SJSA1 (cell line): ENCODE data around the gene WFIKKN1. TPM values are rescaled to one million over a fixed set of nuclear protein-coding genes. Genes with fewer than 3 reads are reported as not detected.

Experiments used
- DNase-seq, 2 experiments: peaks; one replicate each; pipeline ENCODE4 v3.0.0-alpha.2; 2015 to 2020; ENCODE audit warnings: low spot score in 2 of 2, low read depth in 1 of 2
- H3K27ac ChIP-seq: fragments of 250-450 bp; sonication (Bioruptor Pico); 2 replicates; pipeline ENCODE4 v1.5.1; 2020; ENCODE audit warnings: mild to moderate bottlenecking, moderate library complexity
- H3K27me3 ChIP-seq: fragments of 250-450 bp; sonication (Bioruptor Pico); replicated peaks from 2 replicates; pipeline ENCODE4 v1.5.1; 2020; ENCODE audit warnings: mild to moderate bottlenecking, moderate library complexity
- H3K36me3 ChIP-seq: fragments of 250-450 bp; sonication (Bioruptor Pico); 2 replicates; pipeline ENCODE4 v1.5.1; 2020; ENCODE audit warnings: mild to moderate bottlenecking
- H3K4me1 ChIP-seq: fragments of 250-450 bp; sonication (Bioruptor Pico); replicated peaks from 2 replicates; pipeline ENCODE4 v1.6.1; 2021; ENCODE audit warnings: mild to moderate bottlenecking
- H3K4me3 ChIP-seq: fragments of 250-450 bp; sonication (Bioruptor Pico); 2 replicates; pipeline ENCODE4 v1.5.1; 2020; ENCODE audit warnings: mild to moderate bottlenecking
- H3K9me3 ChIP-seq: fragments of 250-450 bp; sonication (Bioruptor Pico); replicated peaks from 2 replicates; pipeline ENCODE4 v1.5.1; 2020; ENCODE audit warnings: mild to moderate bottlenecking
- total RNA-seq: library from RNA; depleted of rRNA; stranded (reverse); fragments of >200 nt; shearing (Covaris generic); gene quantifications from 2 replicates; pipeline ENCODE4 v1.2.3, GENCODE V29; 2014; rRNA removed

Gene WFIKKN1, protein sequence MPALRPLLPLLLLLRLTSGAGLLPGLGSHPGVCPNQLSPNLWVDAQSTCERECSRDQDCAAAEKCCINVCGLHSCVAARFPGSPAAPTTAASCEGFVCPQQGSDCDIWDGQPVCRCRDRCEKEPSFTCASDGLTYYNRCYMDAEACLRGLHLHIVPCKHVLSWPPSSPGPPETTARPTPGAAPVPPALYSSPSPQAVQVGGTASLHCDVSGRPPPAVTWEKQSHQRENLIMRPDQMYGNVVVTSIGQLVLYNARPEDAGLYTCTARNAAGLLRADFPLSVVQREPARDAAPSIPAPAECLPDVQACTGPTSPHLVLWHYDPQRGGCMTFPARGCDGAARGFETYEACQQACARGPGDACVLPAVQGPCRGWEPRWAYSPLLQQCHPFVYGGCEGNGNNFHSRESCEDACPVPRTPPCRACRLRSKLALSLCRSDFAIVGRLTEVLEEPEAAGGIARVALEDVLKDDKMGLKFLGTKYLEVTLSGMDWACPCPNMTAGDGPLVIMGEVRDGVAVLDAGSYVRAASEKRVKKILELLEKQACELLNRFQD
- 0.39 and 0.41 TPM in 2 replicates for total RNA-seq

DNA sequence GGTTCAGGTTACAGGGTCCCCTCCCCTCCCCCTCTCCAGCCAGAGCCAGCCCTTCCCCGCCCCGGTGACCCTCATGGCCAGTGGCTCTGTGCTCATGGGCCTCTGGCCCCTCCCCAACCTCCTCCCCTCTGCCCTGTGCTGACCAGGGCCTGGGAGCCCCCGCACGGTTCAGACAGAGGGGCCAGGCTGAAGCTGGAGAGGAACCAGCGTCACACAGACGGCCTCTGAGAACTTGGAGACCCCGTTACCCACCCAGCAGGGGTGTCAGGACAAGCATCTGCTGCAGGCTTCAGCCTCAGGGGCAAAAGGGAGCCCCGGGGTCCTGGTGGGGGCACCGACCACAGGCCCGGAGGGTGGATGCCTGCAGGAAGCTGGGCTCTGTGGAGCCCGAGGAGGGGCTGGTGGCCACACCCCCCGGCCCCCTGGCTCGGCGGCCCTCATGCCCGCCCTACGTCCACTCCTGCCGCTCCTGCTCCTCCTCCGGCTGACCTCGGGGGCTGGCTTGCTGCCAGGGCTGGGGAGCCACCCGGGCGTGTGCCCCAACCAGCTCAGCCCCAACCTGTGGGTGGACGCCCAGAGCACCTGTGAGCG lies at the start of gene WFIKKN1:
Gene WFIKKN1 (plus strand): TSS at position 171 of the 591 bp plus-strand sequence. CDS start 269 bp downstream, at position 440.
- no peaks in the 10 kb centered on the region for H3K9me3 ChIP-seq
- H3K27me3 ChIP-seq: no peaks in the 10 kb centered on the region
- H3K36me3 ChIP-seq: peaks cover 25% of the 10 kb centered on the region
- no peak within 1 kb of the TSS for H3K4me3 ChIP-seq
- no peak for DNase-seq
- H3K4me1 ChIP-seq: peaks cover 34% of the 10 kb centered on the region
- no peak within 1 kb of the TSS for H3K27ac ChIP-seq

DNA sequence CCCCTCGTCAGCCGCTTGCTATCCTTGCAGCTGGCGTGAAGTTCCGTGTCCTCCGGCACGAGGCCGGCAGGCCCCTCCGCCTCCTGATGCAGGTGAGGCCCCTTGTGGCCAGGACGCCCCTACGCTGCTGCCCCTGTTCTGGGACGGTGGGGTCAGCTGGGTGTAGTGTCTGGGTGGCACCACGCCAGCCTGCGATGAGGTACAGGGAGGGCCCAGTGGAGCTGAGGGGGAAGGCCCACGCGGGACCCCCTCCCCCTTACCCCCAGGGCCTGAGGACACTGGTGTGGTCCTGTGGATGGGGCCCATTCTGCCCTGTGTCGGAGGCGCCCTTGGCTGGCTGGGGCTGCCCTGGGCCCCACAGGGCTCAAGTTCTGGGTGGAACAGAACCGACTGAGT lies 48.6 kb upstream of the WFIKKN1 start:
- no peak overlapping the region for H3K27ac ChIP-seq
- no peaks in the 10 kb centered on the region for H3K9me3 ChIP-seq
- peaks cover 3% of the 10 kb centered on the region; the same call in 1 of the 2 replicates for H3K4me1 ChIP-seq
- peaks cover 2% of the 10 kb centered on the region; the same call in 1 of the 2 replicates for H3K36me3 ChIP-seq
- no peak overlapping the region for H3K4me3 ChIP-seq
- 0 out of 2 replicates have a peak, but pooled peaks cover 4% of the 10 kb centered on the region for H3K27me3 ChIP-seq
- DNase-seq: no peak

DNA sequence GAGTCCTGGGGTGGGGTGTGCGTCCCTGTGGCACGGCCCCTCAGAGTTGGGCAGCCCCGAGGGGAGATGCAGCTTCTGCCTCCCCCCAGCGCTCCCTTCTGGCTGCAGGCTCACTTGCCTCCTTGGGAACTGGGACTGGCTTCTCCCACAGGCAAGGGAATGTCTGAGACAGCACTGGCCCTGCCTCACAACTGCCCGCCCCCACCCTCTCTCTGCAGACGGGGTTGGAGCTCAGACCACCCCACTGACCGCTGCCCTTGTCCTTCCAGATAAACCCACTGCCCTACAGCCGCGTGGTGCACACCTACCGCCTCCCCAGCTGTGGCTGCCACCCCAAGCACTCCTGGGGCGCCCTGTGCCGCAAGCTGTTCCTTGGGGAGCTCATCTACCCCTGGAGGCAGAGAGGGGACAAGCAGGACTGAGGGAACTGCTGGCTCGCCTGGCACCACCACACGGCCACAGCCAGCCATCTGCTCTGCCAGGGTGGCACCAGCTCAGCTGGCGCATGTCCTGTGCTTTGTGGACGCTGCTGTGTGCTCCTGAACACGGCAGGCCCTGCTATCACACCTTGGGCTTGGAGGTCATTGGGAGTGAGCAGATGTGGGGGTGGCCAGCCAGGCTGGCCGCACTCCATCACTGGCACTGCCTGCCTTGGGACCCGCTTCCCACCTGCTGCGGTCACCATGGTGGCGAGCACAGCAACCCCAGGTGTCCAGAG lies 48.0 kb upstream of the WFIKKN1 start:
- Histone ChIP-seq H3K27ac (no peak overlapping the region), H3K27me3 (0 out of 2 replicates have a peak, but pooled peaks cover 4% of the 10 kb centered on the region), H3K36me3 (peaks cover 3% of the 10 kb centered on the region; the same call in 1 of the 2 replicates), H3K9me3 (no peaks in the 10 kb centered on the region), H3K4me1 (peaks cover 4% of the 10 kb centered on the region), H3K4me3 (no peak overlapping the region)
- no peak for DNase-seq

DNA sequence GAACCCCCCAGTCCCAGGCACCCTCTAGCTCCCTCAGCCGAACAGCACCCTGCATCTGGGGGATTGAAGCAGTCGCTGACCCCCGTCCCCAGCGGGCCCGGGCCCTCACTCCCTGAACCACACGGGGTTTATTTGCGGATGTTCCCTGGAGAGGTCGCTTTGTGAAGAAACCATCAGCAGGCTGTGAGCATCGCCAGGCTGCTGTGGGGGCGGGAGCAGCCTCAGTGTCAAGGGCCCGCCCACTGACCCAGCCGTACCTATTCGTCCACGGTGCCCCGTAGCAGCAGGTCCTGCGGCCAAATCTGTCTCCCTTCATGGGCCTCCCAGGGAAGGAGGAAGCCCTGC lies 47.3 kb upstream of the WFIKKN1 start:
- DNase-seq: no peak
- Histone ChIP-seq H3K4me1 (peaks cover 10% of the 10 kb centered on the region), H3K36me3 (peaks cover 8% of the 10 kb centered on the region; the same call in 1 of the 2 replicates), H3K4me3 (no peak overlapping the region), H3K9me3 (no peaks in the 10 kb centered on the region), H3K27ac (no peak overlapping the region), H3K27me3 (0 out of 2 replicates have a peak, but pooled peaks cover 4% of the 10 kb centered on the region)

DNA sequence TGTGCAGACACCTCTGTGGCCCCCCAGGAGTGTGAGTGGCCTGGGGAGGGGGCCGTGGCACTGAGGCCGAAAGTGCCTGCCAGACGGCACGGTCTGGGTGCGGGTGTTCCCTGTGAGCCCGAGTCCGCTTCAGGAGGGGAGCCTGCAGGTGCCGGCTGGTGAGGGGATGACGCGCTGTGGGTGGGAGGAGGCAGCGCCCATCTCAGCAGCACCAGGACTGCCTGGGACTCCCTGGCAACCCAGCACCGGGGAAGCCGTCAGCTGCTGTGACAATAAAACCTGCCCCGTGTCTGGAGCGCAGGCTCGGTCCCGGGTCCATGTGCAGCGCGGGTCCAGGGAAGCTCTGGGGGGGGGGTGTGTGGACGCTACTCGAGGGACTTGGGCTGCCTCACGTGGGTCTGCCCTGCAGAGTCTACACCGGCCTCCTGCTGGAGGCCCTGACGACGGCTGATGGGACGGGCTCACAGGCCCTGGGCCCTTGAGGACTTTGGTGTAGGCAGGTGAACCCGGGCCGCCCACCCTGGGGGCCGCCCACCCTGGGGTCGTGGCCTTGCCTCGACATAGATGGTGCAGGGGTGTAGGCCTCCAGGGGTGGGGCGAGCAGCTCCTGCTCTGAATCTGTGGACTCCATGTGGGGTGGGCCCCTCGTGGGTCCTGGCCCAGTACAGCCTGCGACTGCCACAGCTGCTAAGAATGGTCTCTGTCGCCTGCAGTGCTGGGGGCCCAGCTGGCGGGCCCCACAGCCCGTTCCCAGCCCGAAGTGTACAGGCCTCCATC lies 46.8 kb upstream of the WFIKKN1 start:
- no peak overlapping the region for H3K27ac ChIP-seq
- H3K36me3 ChIP-seq: peaks cover 13% of the 10 kb centered on the region
- no peak for DNase-seq
- H3K4me1 ChIP-seq: peaks cover 11% of the 10 kb centered on the region
- 0 out of 2 replicates have a peak, but pooled peaks cover 4% of the 10 kb centered on the region for H3K27me3 ChIP-seq
- no peaks in the 10 kb centered on the region for H3K9me3 ChIP-seq
- no peak overlapping the region for H3K4me3 ChIP-seq

DNA sequence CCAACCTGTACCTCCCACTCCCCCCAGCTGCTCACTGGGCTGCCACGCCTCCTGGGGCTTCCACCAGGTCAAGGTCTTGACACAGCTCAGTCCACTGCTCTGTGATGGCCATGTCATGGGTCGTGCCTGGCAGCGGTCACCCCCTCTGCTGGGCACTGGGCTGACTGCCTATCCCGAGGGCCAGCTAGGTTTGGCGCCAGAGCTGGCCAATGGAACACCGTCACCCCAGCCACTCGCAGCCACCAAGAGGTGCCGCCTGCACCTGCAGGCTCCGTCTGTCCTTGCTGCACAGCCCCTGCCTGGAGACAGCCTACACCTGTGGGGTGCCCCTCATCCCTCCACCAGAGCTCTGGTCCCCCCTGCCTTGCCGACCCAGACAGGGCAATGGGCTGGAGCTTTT lies 45.4 kb upstream of the WFIKKN1 start:
- Histone ChIP-seq H3K27me3 (0 out of 2 replicates have a peak, but pooled peaks cover 4% of the 10 kb centered on the region), H3K4me3 (no peak overlapping the region), H3K4me1 (peaks cover 11% of the 10 kb centered on the region), H3K27ac (no peak overlapping the region), H3K36me3 (peaks cover 17% of the 10 kb centered on the region), H3K9me3 (no peaks in the 10 kb centered on the region)
- no peak for DNase-seq

DNA sequence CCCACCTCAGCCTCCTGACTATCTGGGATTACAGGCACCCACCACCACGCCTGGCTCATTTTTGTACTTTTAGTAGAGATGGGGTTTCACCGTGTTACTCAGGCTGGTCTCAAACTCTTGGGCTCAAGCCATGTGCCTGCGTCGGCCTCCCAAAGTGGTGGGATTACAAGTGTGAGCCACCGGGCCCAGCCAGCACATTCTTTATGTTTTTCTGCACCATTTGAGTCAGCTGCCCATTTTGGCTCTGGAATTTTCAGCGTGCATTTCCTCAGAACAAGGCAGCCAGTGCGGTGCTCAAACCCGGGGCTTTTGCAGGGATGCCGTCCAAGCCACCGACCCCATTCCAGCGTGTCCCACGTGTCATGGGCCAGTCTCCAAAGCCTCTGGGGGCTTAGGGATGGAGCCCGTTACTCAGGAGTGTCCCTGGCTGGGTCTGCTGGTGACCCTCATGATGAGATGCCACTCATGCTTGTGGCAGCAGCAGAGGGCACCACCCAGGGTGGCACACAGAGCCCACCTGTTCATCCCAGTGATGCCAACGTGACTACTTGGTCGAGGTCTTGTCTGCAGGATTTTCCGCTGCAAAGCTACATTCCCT lies 44.6 kb upstream of the WFIKKN1 start:
- no peak overlapping the region for H3K4me3 ChIP-seq
- H3K27me3 ChIP-seq: 0 out of 2 replicates have a peak, but pooled peaks cover 4% of the 10 kb centered on the region
- peaks cover 19% of the 10 kb centered on the region for H3K4me1 ChIP-seq
- H3K36me3 ChIP-seq: peaks cover 19% of the 10 kb centered on the region
- DNase-seq: no peak
- no peaks in the 10 kb centered on the region for H3K9me3 ChIP-seq
- H3K27ac ChIP-seq: no peak overlapping the region

DNA sequence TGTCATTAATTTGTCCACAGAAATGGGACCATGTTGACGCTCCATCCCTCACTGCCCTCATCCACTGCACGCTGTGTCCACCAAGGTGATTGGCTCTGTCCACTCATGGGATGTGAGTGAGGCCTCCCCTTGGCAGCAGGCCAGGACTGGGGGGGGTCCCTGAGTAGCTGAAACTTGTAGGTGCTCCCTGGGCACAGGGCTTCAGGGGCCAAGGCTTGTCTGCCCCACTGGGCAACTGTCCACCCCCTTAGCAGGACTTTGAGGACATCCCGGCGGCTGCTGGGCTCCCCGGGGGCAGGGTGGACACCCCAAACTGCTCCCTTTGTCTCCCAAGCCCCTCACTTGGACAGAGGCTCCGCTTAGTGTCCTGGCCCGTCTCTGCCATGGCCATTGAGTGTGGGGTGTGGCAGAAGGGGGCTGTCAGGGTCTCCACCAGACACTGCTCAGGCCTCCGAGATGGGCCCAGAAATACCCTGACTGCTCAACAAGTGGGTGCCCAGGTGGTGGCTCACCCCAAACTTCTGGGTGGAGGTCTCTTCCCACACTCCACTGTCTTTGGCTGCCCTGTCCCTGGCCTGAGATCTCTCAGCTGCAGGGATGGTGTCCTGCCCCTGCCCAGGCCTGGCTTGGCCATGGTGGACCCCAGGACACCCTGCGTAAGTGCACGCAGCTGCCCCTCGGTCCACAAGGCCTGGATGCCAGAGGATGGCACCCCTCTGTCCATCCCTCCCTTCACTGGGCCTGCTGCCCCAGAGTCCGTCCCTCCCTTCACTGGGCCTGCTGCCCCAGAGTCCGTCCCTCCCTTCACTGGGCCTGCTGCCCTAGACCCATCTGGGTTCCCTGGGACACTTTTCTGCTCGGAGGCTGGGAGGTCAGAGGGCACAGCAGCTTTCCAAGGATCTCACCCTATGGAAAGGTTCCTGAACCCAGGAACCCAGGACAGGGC lies 43.9 kb upstream of the WFIKKN1 start:
- H3K4me3 ChIP-seq: no peak overlapping the region
- H3K36me3 ChIP-seq: peaks cover 19% of the 10 kb centered on the region
- H3K27me3 ChIP-seq: 0 out of 2 replicates have a peak, but pooled peaks cover 4% of the 10 kb centered on the region
- DNase-seq: no peak
- H3K9me3 ChIP-seq: no peaks in the 10 kb centered on the region
- H3K4me1 ChIP-seq: peaks cover 21% of the 10 kb centered on the region
- no peak overlapping the region for H3K27ac ChIP-seq

DNA sequence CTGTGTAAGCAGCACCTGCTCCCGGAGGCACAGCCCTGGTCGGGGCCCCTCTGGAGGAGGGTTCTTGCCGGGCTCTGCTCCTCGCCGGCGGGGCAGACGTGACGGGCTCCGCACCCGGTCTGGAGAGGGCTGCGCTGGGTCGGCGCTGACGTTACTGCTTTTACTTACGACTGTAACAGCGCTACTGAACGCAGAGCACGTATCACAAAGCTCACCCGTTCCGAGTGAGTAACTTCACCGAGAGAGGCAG lies 42.2 kb upstream of the WFIKKN1 start:
- H3K27me3 ChIP-seq: 0 out of 2 replicates have a peak, but pooled peaks cover 4% of the 10 kb centered on the region
- peak; percentile 68 to 69 for DNase-seq
- H3K27ac ChIP-seq: peak overlapping the region; percentile 88
- no peaks in the 10 kb centered on the region for H3K9me3 ChIP-seq
- peak overlapping the region; percentile 93 for H3K4me3 ChIP-seq
- peaks cover 21% of the 10 kb centered on the region for H3K4me1 ChIP-seq
- peaks cover 19% of the 10 kb centered on the region for H3K36me3 ChIP-seq

DNA sequence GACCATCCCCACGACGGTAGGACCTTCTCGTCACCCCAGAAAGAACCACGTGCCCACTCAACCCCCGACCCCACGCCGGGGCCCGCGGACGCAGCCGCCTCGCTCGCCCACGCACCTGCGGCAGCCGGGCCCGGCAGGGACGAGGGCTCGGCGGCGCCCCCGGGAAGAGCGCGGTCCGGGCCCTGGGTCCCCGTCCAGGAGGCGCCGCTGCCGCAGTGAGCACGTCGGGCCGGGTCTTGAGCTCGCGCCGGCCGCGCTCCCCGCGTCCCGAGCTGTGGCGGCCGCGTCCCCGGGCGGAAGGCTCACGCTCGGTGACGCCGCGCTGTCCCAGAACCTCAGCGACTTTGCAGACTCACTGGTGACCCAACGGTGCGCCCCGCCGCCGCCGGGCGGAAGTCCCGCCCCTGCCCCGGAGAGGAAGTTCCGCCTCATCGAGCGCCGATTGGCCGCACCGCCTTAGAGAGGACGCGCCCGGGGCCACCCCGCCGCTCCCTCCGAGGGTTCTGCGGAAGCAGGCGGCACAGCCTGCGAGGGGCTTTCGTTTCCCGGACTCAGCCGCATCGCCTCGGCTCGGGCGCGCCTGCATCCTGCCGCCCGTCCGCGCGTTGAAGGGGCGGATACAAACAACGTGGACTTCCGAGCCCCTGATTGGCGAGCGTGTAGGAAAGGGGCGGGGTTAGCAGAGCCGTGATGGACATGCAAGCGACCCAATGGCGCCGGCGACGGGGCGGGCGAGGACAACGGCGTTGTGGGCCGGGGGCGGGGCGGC lies 41.7 kb upstream of the WFIKKN1 start:
- H3K27ac ChIP-seq: peak overlapping the region; percentile 88
- peaks cover 21% of the 10 kb centered on the region for H3K4me1 ChIP-seq
- peak overlapping the region; percentile 93 for H3K4me3 ChIP-seq
- peak; percentile 97 to 100 for DNase-seq
- H3K27me3 ChIP-seq: 0 out of 2 replicates have a peak, but pooled peaks cover 4% of the 10 kb centered on the region
- no peaks in the 10 kb centered on the region for H3K9me3 ChIP-seq
- H3K36me3 ChIP-seq: peaks cover 19% of the 10 kb centered on the region

DNA sequence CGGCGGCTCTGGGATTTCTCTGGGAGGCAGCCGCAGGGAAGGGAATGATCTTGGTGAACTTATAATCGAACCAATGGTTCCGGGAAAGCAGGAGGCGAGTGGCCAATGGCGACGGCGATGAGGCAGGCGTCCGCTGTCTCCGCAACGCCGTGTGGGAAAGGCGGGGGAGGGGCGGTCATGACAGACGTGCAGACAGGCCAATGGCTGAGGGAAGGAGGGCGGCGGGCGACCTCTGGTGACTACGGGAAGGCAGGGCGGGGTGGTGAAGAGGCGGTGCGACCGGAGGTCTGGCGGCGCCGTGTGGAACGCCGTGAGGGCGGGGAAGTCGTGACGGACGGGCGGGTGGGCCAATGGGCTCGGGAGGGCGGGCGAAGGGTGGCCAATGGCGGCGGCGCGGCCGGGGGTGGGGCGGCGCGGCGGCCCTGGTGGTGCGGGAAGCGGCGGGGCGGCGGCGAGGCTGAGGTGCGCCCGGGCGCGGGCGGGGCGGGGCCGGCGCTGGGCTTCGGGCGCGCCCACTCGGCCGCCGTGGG lies 41.1 kb upstream of the WFIKKN1 start, which contains the start of gene RAB40C:
Gene RAB40C (plus strand): TSS at position 409 of the 530 bp plus-strand sequence. CDS start 226 bp downstream, outside the sequence.
- Histone ChIP-seq H3K9me3 (no peaks in the 10 kb centered on the region), H3K27me3 (0 out of 2 replicates have a peak, but pooled peaks cover 4% of the 10 kb centered on the region), H3K4me3 (peak within 1 kb of the TSS; percentile 93), H3K27ac (peak within 1 kb of the TSS; percentile 88), H3K4me1 (peaks cover 21% of the 10 kb centered on the region), H3K36me3 (peaks cover 19% of the 10 kb centered on the region)
- peak; percentile 98 to 99 for DNase-seq
